ENCODE measurements around the gene DUSP16. TPM values are rescaled to one million over a fixed set of nuclear protein-coding genes. Genes with fewer than 3 reads are reported as not detected.

DUSP16 gene
- total and polyA plus RNA-seq, 4 experiments from 2014 or later: 16.8 to 125 (median 72.5) TPM

- no peak overlapping the region for H3K4me3 Mint-ChIP-seq
- Histone ChIP-seq H3K4me1 (ENCODE audit: insufficient read depth, low read length) (peaks cover 26% of the 10 kb centered on the region), H3K4me3 (ENCODE audit: low read length in 2 of 2) (no peak overlapping the region), H3K9me3 (ENCODE audit: control insufficient read depth in 1 of 2, low read length in 2 of 2) (no peaks in the 10 kb centered on the region), H3K36me3 (ENCODE audit: insufficient read depth, low read length) (no peaks in the 10 kb centered on the region), H3K27ac (ENCODE audit: low read depth, low read length) (no peak overlapping the region), H3K27me3 (ENCODE audit: insufficient read depth, low read length) (no peaks in the 10 kb centered on the region)
- H3K27ac Mint-ChIP-seq: peak overlapping the region in 4 of 7 donors; percentile 17 to 62 (median 40)
- intact Hi-C loops (cut with micrococcal nuclease): no loop called here
- H3K9me3 Mint-ChIP-seq: no peaks in the 10 kb centered on the region
- DNase-seq: no peak
- ChIA-PET POLR2A (ENCODE audit: partially characterized antibody) (interaction anchor here (1.0 to 2.9 kb wide), 3 partner anchors 16 to 32 kb away, joined by 5 to 17 read pairs (median 11); no protein-coding TSS in a partner anchor), CTCF (ENCODE audit: partially characterized antibody) (interaction anchor here (0.5 to 1.1 kb wide), 2 partner anchors 12 to 64 kb away, joined by 3 read pairs; no protein-coding TSS in a partner anchor)
- peaks cover 20 to 52% (median 36%) of the 10 kb centered on the region in 4 donors for H3K4me1 Mint-ChIP-seq
- no peaks in the 10 kb centered on the region for H3K27me3 Mint-ChIP-seq
- peaks cover 10 to 22% of the 10 kb centered on the region in 2 donors for H3K36me3 Mint-ChIP-seq
Observed at GRCh38 chr12:12450043-12450471, 112.6 kb downstream of the DUSP16 start.

DNA sequence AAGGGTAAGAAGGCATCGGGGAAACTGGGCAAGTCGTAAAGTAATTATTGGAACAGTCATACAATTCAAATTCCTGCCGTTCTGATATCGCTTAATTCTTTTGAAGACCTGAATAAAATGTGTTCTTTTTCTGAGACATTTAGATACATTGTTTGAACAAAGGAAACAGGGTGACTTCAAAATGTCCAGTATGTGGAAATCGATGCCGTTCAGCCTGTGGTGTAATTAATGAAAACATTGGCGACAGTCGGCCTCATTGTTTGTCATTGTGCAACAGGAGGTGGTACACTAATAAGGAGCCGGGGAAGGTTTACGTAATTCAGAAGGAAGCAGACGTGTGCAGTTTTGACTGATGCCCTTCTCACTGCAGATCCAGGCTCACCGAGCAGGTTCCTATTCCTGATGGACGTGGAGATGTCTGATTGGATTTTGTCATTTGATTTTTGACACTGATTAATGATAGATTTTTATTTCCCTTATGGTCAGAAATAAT lies 113.1 kb downstream of the DUSP16 start:
- Histone ChIP-seq H3K4me3 (ENCODE audit: low read length in 2 of 2) (no peak overlapping the region), H3K27me3 (ENCODE audit: insufficient read depth, low read length) (no peaks in the 10 kb centered on the region), H3K9me3 (ENCODE audit: control insufficient read depth in 1 of 2, low read length in 2 of 2) (no peaks in the 10 kb centered on the region), H3K4me1 (ENCODE audit: insufficient read depth, low read length) (peaks cover 30% of the 10 kb centered on the region), H3K27ac (ENCODE audit: low read depth, low read length) (no peak overlapping the region), H3K36me3 (ENCODE audit: insufficient read depth, low read length) (no peaks in the 10 kb centered on the region)
- no peak for DNase-seq
- H3K9me3 Mint-ChIP-seq: no peaks in the 10 kb centered on the region
- H3K27ac Mint-ChIP-seq: peak overlapping the region in 5 of 7 donors; percentile 43 to 75 (median 51)
- H3K4me1 Mint-ChIP-seq: peaks cover 20 to 49% (median 38%) of the 10 kb centered on the region in 4 donors
- peaks cover 10 to 22% of the 10 kb centered on the region in 2 donors for H3K36me3 Mint-ChIP-seq
- POLR2A ChIA-PET (ENCODE audit: partially characterized antibody): interaction anchor here (1.2 to 2.9 kb wide), 3 partner anchors 17 to 33 kb away, joined by 3 to 17 read pairs (median 11); no protein-coding TSS in a partner anchor
- no peak overlapping the region for H3K4me3 Mint-ChIP-seq
- intact Hi-C loops (cut with micrococcal nuclease): no loop called here
- CTCF ChIA-PET (ENCODE audit: partially characterized antibody): interaction anchor here (0.5 to 1.1 kb wide), 2 partner anchors 12 to 63 kb away, joined by 3 read pairs; no protein-coding TSS in a partner anchor
- H3K27me3 Mint-ChIP-seq: no peaks in the 10 kb centered on the region

DNA sequence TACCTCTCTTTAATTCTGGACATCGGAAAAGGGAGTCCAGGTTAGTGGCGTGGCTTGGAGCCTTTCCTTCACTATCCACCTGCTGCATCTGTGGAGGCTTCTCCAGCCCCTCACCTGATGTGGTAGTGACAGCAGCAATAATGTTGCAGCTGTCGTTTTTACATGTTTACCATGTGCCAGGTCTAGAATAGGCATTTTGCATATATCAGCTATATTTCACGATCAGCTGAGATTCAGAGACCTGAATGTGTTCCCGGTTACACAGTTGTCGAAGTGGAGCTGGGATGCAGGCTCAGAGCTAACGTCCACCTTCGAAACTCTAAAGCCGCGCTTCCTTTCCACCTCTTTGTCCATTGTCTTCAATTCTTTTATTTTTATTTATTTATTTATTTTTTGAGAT lies 114.8 kb downstream of the DUSP16 start:
- no peak for DNase-seq
- CTCF ChIA-PET (ENCODE audit: partially characterized antibody): interaction anchor here (1.0 to 1.1 kb wide), 2 partner anchors 8 to 26 kb away, joined by 3 to 4 read pairs; no protein-coding TSS in a partner anchor
- no peaks in the 10 kb centered on the region for H3K9me3 Mint-ChIP-seq
- no peak overlapping the region for H3K27ac ChIP-seq (ENCODE audit: low read depth, low read length)
- intact Hi-C loops (cut with micrococcal nuclease): no loop called here
- H3K27me3 Mint-ChIP-seq: no peaks in the 10 kb centered on the region
- H3K36me3 Mint-ChIP-seq: peaks cover 10 to 17% of the 10 kb centered on the region in 2 donors
- no peaks in the 10 kb centered on the region for H3K36me3 ChIP-seq (ENCODE audit: insufficient read depth, low read length)
- H3K4me1 ChIP-seq (ENCODE audit: insufficient read depth, low read length): peaks cover 47% of the 10 kb centered on the region
- no peaks in the 10 kb centered on the region for H3K9me3 ChIP-seq (ENCODE audit: control insufficient read depth in 1 of 2, low read length in 2 of 2)
- peaks cover 33 to 61% (median 46%) of the 10 kb centered on the region in 4 donors for H3K4me1 Mint-ChIP-seq
- no peaks in the 10 kb centered on the region for H3K27me3 ChIP-seq (ENCODE audit: insufficient read depth, low read length)
- POLR2A ChIA-PET (ENCODE audit: partially characterized antibody): interaction anchor here (0.9 to 2.9 kb wide), 5 partner anchors 9 to 38 kb away, joined by 3 to 17 read pairs (median 3); no protein-coding TSS in a partner anchor
- H3K4me3 ChIP-seq (ENCODE audit: low read length in 2 of 2): no peak overlapping the region
- peak overlapping the region in 4 of 7 donors; percentile 46 to 86 (median 64) for H3K27ac Mint-ChIP-seq
- H3K4me3 Mint-ChIP-seq: no peak overlapping the region

DNA sequence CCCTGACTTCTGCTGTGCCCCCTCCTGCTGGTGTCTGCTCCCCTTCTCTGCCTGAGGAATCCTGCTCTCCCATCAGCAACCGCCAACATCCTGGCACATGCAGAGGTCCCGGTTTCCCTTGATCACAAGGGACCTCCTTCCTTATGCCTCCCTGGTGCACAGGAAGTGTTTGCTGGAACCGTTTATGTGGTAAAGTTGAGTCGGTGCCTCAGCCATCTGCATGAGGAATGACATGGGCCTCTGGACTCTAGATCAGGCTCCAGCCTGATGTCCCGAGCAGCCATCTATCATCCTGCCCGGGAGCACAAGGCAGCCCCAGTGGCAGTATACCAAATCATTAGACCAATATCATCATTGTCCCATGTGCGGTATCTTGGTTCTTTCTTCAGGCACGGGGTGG lies 115.4 kb downstream of the DUSP16 start:
- intact Hi-C loops (cut with micrococcal nuclease): no loop called here
- Mint-ChIP-seq H3K27me3 (no peaks in the 10 kb centered on the region), H3K4me1 (peaks cover 39 to 65% (median 51%) of the 10 kb centered on the region in 4 donors), H3K4me3 (peak overlapping the region in 5 of 8 donors; percentile 3 to 62 (median 47)), H3K27ac (peak overlapping the region in 5 of 7 donors; percentile 71 to 90 (median 87)), H3K9me3 (no peaks in the 10 kb centered on the region), H3K36me3 (peaks cover 7 to 17% of the 10 kb centered on the region in 2 donors)
- Histone ChIP-seq H3K9me3 (ENCODE audit: control insufficient read depth in 1 of 2, low read length in 2 of 2) (no peaks in the 10 kb centered on the region), H3K4me1 (ENCODE audit: insufficient read depth, low read length) (peaks cover 53% of the 10 kb centered on the region), H3K27ac (ENCODE audit: low read depth, low read length) (no peak overlapping the region), H3K36me3 (ENCODE audit: insufficient read depth, low read length) (no peaks in the 10 kb centered on the region), H3K27me3 (ENCODE audit: insufficient read depth, low read length) (no peaks in the 10 kb centered on the region), H3K4me3 (ENCODE audit: low read length in 2 of 2) (no peak overlapping the region)
- ChIA-PET CTCF (ENCODE audit: partially characterized antibody) (interaction anchor here (0.6 to 1.1 kb wide), 3 partner anchors 9 to 281 kb away, joined by 3 to 4 read pairs (median 3); no protein-coding TSS in a partner anchor), POLR2A (ENCODE audit: partially characterized antibody) (interaction anchor here (0.9 to 14.9 kb wide), 5 partner anchors 18 to 38 kb away, joined by 3 to 252 read pairs (median 6); no protein-coding TSS in a partner anchor)
- no peak for DNase-seq

DNA sequence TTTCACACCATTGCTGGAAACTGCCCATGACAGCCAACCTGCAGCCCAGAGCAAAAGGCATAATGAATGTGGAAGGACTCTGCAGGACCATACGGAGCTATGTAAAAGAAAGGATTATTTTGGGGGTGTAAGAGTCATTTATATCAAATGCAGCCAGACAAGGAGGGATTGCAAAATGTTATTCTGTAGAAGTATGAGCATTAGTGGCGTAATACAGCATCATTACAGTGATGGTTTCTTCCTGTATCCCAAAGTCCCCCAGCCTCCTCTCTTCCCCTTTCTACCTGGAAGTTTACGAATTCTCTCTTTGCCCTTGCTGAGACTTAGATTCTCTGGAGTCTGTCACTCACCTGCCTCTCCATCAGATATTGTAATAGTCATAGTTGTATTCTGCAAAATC lies 115.9 kb downstream of the DUSP16 start:
- ChIA-PET CTCF (ENCODE audit: partially characterized antibody) (interaction anchor here (0.6 to 2.7 kb wide), 4 partner anchors 9 to 281 kb away, joined by 3 to 10 read pairs (median 4); no protein-coding TSS in a partner anchor), POLR2A (ENCODE audit: partially characterized antibody) (interaction anchor here (1.2 to 14.9 kb wide), 6 partner anchors 9 to 39 kb away, joined by 3 to 252 read pairs (median 65); no protein-coding TSS in a partner anchor)
- Mint-ChIP-seq H3K4me1 (peaks cover 43 to 70% (median 56%) of the 10 kb centered on the region in 4 donors), H3K27ac (peak overlapping the region in 6 of 7 donors; percentile 71 to 90 (median 86)), H3K4me3 (peak overlapping the region in 1 of 8 donors; percentile 62), H3K36me3 (peaks cover 6 to 17% of the 10 kb centered on the region in 2 donors), H3K27me3 (no peaks in the 10 kb centered on the region), H3K9me3 (no peaks in the 10 kb centered on the region)
- Histone ChIP-seq H3K9me3 (ENCODE audit: control insufficient read depth in 1 of 2, low read length in 2 of 2) (no peaks in the 10 kb centered on the region), H3K4me3 (ENCODE audit: low read length in 2 of 2) (no peak overlapping the region), H3K4me1 (ENCODE audit: insufficient read depth, low read length) (peaks cover 58% of the 10 kb centered on the region), H3K27ac (ENCODE audit: low read depth, low read length) (no peak overlapping the region), H3K27me3 (ENCODE audit: insufficient read depth, low read length) (no peaks in the 10 kb centered on the region), H3K36me3 (ENCODE audit: insufficient read depth, low read length) (no peaks in the 10 kb centered on the region)
- DNase-seq: no peak
- intact Hi-C loops (cut with micrococcal nuclease): no loop called here

- CTCF ChIA-PET (ENCODE audit: partially characterized antibody): interaction anchor here (1.9 to 2.7 kb wide), 2 partner anchors 10 to 19 kb away, joined by 10 to 12 read pairs; no protein-coding TSS in a partner anchor
Observed at GRCh38 chr12:12445882-12446181, 116.8 kb downstream of the DUSP16 start.

More at GRCh38 chr12:12445882-12446181, 116.8 kb downstream of the DUSP16 start:
- no peaks in the 10 kb centered on the region for H3K27me3 ChIP-seq (ENCODE audit: insufficient read depth, low read length)
- Mint-ChIP-seq H3K9me3 (no peaks in the 10 kb centered on the region), H3K4me1 (peaks cover 52 to 79% (median 65%) of the 10 kb centered on the region in 4 donors), H3K4me3 (no peak overlapping the region), H3K27ac (peak overlapping the region; percentile 7 to 90 (median 75)), H3K36me3 (peaks cover 6 to 17% of the 10 kb centered on the region in 2 donors), H3K27me3 (no peaks in the 10 kb centered on the region)
- no peaks in the 10 kb centered on the region for H3K36me3 ChIP-seq (ENCODE audit: insufficient read depth, low read length)
- H3K27ac ChIP-seq (ENCODE audit: low read depth, low read length): no peak overlapping the region
- H3K4me1 ChIP-seq (ENCODE audit: insufficient read depth, low read length): peaks cover 68% of the 10 kb centered on the region
- no peak overlapping the region for H3K4me3 ChIP-seq (ENCODE audit: low read length in 2 of 2)
- no peak for DNase-seq
- intact Hi-C loops (cut with micrococcal nuclease): no loop called here
- H3K9me3 ChIP-seq (ENCODE audit: control insufficient read depth in 1 of 2, low read length in 2 of 2): no peaks in the 10 kb centered on the region
- POLR2A ChIA-PET (ENCODE audit: partially characterized antibody): interaction anchor here (1.2 to 14.9 kb wide), 8 partner anchors 9 to 66 kb away, joined by 3 to 252 read pairs (median 8); no protein-coding TSS in a partner anchor
